NCI-H2196 (cell line): ENCODE results near the gene SLC4A1.

Source experiments
- DNase-seq: peaks from one replicate; lab custom pipeline; 2025; ENCODE audit not compliant: unreplicated experiment; lab: John Stamatoyannopoulos, UW

SLC4A1 gene

DNA sequence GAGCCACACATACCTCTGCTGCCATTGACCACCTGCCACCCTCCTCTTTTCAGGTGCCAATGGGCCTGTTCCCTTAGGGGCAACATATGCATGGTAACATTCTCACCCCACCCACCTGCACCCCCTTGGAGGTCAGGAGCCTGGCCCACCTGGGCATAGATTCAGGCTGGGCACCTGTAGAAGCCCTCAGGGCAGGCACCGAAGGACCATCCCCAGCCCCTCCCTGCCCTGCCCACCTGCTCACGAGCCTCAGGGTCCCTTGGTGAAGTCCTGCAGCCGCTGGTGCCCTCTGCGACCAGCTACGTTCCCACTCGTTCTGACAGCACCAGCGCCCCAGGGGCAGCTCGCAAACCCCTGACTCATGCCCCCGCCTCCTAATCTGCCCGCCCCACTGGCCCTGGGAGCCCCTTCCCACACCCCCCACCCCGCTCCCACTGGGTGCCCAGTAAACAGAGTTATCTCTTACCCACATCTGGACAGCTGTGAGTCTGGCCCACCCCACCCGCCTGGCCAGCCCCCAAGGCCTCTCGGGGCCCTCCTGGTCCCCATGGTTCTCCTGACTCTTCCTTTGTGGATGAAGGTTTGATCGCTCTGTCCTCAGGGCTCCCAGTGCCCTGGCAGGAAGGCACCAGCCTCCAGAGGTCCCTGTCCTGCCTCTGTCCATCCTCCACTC is at the start of gene SLC4A1:
Gene SLC4A1 (minus strand): TSS at position 318 of the 673 bp plus-strand sequence. CDS start 5,269 bp downstream, outside the sequence.
- DNase-seq: no peak

DNA sequence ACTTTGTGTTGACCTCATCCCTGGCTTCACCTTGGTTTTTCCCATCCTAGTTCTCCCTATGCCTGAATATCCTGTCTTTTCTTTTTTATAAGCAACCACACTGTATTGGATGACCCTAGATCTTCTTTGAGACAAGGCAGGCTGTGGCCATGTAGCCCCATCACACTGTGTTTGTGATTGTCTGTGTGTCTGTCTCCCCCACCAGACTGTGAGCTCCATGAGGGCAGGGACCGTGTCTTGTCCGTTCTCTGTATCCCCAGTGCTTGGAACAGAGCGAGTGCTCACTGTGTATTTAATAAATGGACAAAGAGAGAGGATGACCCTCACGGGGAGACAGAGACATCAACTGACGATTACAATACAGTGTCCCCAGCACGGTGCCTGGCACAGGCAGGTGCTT is 49.6 kb upstream of the SLC4A1 start:
- DNase-seq: no peak

DNA sequence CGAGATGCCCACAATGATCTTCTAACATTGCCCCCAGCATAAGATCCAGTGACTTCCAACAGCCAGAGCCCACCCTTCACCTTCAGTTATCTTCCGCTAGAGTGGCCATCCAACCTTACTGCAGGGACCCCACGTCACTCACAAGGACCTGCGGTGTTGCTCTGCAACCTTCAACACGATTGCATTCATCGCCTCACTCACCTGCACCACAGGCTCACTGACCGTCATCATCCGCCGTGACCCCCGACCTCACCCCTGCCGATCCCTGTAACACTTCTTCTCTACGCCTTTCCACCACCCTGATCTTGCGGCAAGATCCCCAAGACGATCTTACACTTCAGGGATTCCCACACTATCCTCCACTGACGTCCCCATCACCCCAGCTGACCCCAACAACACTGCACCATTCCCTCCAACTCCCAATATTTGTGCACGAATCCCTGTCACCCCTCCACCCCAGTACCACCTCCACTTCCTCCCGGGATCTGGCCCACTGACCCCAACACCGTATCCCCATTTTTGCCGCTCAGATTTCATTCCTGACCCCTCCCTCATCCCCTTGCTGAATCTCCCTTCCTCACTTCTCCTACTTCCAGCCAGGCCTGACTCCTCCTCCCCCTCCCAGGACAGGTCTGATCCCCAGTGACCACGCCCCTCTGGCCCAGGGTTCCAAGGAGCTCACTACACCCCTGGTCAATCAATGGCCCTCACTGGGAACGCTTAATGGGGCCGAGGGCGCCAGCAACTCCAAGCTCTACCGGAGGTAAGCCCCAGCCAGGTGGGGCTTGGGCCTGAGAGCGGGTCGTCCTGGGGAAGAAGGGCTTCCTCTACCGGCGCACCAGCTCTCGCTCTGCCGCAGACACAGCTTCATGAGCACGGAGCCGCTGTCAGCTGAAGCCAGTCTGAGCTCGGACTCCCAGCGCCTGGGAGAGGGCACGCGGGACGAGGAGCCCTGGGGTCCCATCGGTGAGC is 48.1 kb upstream of the SLC4A1 start:
- no peak for DNase-seq

DNA sequence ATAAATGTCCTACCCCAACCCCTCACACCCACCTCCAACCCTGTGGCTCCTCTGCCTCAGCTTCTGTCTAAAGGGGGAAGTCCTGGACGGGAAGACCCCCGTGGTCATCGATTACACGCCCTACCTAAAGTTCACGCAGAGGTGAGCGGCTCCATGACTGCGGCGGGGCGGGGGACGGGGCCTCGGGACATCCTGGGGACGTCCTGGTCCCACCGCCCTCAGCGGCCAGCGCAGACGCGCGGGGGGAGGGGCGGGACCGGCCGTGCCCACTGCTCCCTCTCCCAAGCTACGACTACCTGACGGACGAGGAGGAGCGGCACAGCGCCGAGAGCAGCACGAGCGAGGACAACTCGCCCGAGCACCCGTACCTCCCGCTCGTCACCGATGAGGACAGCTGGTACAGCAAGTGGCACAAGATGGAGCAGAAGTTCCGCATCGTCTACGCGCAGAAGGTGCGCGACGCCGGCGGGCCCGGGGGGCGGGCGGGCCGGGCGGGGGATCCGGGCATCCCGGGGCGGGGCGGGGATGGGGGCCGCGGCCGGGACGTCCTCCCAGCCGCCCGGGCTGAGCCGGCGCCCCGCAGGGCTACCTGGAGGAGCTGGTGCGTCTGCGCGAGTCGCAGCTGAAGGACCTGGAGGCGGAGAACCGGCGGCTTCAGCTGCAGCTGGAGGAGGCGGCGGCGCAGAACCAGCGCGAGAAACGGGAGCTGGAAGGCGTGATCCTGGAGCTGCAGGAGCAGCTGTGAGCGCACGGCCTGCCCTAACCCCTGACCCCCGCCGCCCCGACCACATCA is 47.1 kb upstream of the SLC4A1 start:
- peak; percentile 77 for DNase-seq

DNA sequence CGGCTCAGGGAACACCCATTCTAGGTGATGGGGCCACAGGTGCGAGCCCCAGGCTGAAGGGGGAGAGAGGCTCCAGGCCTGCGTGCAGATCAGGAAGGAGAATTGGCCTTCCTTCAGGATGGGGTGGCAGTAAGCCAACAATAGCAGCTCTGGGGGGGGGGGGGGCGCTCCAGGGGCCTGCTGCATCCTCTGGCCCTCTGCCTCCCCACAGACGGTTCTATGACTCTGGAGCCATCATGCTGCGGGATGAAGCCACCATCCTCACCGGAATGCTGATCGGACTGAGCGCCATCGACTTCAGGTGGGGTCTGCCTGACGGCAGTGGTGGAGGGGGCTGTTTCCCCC is 46.6 kb upstream of the SLC4A1 start:
- DNase-seq: peak; percentile 8

DNA sequence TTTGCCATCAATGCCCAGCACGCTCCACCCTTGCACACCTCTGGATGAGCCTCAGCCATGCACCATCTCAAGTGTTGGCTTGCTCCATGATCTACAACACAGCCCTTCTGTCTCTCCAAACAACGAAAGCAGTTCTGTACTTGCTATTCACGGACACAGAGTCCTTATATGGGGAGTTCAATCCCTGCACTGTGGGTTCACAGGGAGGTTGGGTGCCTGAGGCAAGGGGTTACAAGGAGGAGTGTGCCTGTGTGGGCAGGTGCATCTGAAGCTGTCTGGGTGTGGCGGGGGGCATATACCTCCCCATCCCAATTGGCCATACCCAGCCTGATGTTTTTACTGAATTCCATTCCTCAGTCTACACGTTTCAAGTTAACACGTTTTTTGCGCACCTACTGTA is 46.1 kb upstream of the SLC4A1 start:
- no peak for DNase-seq

DNA sequence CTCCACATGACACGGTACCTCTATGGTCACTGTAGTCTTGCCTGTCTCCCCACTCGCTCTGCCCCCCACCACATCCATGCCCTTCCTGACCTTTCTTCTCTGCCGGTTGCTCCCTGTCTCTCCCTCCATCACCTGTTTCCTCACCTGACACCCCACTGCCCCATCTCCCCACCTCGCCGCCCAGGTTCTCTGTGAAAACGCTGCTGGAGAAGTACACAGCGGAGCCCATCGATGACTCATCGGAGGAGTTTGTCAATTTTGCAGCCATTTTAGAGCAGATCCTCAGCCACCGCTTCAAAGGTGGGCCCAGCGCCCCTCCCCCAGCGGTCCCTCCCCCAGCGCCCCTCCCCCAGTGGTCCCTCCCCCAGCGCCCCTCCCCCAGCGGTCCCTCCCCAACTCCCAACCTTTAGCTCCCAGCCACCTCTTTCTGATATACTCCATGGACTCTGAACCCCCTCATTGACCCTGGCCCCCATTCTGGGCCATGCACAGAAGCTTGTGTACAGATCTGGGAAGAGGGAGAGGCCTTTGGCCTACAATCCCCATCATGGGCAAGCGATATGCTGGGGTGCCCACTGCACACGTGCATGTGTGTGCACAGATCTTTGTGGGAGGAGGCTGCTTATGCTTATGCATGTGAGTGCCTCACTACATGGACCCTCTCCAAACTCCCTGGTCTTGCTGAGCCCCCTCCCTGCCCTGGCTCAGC is 44.6 kb upstream of the SLC4A1 start:
- DNase-seq: no peak

DNA sequence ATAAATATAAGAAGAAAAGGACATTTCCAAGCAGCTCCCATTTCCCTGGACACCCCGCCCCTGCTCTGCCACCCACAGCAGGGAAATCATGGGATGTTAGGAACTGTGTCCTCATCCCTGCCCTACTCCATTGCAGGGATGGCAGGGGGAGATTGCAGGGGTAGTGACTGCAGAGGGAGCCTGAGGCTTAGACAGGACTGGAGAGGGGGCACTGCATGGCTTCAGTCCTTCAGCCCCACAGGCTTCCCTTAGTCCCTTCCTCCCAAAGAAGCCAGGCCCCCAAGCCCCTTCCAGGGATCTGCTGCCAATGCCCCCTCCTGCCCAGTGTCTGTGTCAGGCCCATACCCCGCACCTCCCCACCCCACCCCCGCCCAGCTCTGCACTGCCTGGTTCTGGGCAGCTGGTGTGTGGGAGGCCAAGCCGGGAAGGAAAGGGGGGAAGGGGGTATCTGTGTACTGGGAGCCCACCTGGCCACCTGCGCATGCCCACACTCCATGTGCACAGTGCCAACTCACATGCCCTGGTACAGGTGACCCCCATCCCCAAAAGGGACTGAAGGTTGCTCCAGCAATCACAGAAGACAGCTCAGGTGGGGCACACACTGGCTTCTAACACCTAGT is 43.7 kb upstream of the SLC4A1 start:
- no peak for DNase-seq

DNA sequence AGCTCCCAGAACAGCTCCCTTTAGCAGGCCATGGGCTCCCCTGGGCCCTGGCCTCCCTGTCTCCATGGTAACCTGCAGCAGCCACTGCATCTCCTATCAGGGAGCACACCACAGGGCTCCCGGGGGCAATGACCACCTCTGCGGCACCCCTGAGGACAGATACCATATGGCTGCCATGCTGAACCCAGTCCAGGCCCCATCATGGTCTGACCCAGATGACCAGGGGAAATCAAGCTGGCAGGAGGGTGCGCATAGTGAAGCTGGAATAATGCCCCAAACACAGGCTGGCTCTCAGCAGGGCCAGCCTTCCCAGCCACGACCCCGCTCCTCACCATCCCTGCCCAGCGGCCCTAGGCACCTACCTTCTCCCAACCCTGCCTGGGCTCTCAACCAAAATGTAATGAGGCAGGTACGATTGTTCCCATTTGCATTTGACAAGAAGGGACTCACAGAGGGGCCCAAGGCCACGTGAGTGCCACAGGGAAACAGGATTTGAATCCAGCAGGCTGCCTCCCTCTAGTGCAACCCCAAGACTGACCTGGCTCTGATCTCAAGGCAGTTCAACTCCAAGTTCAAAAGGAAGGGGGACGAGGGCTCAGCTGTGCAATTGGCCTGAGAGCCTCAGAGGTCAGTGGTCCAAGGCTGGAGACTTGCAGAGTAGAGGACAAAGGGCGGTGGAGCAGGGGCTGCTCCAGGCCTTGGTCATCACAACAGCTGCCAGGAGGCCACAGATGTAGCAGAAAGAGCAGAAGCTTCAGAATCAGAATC is 42.9 kb upstream of the SLC4A1 start:
- no peak for DNase-seq

DNA sequence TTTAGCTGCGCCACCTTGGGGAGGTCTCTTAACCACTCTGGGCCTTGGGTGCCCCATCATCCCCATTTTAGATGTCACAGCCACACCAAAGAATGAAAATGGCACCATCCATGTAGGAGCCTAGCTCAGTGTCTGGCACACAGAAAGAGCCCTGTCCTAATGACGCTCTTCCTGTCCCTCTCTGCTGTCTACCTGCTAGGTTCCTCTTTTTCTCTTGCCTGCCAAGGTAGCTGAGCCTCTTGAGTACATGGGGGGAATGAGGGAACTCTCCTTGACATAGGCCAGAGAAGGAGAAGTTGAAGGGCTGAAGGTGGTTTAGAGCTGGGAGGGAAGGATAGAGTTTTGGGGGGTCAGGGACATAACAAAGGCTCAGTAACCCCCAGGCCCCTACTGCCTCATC is 42.3 kb upstream of the SLC4A1 start:
- DNase-seq: no peak

DNA sequence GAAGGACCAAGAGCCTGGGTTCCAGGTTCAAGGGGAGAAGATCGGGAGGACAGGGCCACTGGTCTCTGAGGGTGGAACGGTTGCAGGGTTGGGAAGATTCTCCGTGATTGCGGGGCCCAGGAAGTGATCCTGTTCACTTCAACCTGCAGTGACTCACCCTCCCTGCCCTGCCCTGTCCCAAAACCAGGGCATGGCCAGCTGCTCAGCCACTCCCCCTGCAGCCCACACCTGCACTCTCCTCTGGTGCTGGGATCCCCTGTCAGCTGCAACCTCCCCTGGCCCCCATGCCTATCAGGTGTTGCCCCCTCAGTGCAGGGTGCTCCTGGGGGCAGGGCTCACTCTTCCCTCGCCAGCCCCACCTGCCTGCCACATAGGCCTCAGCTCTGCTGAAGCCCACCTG is 41.5 kb upstream of the SLC4A1 start:
- DNase-seq: no peak

DNA sequence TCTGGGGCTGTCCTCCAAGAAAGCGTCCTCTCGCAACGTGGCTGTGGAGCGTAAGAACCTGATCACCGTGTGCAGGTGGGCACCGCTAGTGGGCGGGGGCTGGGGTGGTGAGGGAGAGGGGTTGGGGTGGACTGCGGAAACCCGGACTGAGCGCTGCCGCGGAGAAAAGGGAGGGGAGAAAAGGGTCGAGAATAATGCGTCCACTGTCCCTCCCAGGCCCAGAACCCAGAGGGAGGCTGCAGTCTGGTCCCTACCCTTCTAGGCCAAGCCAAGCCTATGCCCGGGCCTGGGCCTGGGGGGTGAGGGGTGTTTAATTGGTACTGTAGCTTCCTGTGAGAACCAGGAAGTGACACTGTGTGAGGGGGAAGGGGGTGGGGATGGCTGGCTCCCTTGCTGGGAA is 40.9 kb upstream of the SLC4A1 start:
- peak; percentile 26 for DNase-seq

DNA sequence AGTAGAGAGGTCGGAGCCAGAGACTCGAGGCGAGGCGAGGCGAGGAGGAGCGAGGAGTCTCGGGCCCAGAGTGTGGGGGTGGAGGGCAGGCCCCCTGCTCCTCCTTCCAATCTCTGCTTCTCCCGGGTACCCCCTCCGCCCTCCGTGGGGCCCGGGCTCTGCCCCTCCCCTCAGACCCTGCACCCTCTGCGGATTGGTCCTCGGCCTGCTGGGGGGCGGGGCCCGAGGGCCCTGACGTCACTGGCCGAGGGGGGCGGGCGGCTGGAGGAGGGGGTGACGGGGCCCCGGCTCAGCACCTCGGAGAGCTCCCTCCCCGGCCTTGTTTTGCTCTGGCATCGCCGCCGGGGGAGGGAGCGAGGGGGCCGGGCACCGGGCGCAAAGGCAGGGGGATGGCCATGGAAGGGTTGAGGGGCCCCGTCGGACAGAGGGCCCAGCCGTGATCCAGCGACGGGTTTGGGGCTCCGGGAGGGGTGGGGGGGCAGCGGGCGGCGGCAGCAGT is 40.4 kb upstream of the SLC4A1 start, which contains the start of gene RUNDC3A:
Gene RUNDC3A (plus strand): TSS at position 282 of the 499 bp plus-strand sequence. CDS start 232 bp downstream, outside the sequence.
- peak; percentile 85 for DNase-seq

DNA sequence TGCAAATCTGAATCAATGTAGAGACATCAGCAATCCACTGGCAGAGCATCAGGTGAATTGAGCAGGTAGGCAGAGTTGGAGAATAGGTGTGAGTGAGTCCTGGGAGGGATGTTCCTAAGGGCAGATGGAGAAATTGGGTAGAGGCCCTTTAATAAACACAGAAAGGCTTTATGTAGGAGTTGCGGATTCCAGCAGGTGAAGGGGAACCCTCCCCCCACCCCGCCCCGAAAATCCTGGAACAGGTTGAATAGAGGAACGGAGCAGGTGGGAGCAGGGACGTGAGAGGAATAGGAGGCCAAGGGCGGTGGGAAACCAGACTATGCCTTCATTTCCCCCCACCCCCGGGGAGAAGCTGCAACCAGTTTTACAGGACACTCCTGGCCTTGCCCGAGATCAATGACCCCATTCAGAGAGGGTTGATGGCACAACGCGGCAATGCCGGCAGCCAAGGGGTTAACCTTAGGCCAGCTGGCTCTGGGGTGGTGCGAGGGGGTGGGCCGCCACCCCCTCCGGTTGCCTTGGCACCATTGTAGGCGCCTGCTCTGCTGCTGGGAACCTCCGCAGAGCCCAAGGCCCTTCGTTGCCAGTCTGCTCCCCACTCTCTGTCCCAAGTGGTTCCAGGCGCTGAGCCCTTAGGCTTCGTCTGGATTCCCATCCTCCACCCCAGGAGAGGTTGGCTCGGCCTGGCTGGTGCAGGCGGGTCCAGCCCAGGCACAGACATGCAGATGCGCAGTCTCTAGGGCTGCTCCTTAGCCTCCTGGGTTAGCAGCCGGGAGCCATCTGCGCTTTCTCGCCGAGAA is 39.7 kb upstream of the SLC4A1 start:
- DNase-seq: peak; percentile 87

DNA sequence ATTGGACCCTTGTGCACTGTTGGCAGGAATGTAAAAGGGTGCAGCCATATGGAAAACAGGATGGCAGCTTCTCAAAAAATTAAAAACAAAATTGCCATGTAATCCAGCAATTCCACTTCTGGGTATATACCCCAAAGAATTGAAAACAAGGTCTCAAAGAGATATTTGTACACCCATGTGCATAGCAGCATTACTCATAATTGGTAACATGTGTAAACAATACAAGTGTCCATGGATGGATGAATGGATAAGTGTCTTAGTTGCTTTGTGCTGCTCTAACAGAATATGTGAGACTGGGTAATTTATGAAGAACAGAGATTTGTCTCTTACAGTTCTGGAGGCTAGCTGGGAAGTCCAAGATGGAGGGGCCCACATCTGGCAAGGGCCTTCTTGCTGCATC is 36.7 kb upstream of the SLC4A1 start:
- DNase-seq: no peak

DNA sequence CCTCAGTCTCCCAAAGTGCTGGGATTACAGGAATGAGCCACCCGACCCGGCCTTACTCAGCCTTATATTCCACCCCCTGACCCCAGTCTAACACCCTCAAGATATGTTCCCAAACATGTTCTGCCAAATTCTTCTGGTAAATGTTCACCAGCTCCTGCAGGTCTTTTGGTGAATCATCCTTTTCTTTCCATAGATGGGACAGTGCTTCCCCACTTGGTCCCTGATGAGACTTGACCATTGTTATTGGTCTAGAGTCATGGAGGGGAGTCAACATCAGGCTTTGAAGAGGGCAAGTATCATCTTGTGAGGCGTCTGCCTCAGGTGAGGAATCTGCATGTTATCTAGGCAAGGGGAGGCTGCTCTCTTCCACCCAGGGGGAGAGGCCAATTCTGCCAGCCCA is 30.0 kb upstream of the SLC4A1 start:
- no peak for DNase-seq

DNA sequence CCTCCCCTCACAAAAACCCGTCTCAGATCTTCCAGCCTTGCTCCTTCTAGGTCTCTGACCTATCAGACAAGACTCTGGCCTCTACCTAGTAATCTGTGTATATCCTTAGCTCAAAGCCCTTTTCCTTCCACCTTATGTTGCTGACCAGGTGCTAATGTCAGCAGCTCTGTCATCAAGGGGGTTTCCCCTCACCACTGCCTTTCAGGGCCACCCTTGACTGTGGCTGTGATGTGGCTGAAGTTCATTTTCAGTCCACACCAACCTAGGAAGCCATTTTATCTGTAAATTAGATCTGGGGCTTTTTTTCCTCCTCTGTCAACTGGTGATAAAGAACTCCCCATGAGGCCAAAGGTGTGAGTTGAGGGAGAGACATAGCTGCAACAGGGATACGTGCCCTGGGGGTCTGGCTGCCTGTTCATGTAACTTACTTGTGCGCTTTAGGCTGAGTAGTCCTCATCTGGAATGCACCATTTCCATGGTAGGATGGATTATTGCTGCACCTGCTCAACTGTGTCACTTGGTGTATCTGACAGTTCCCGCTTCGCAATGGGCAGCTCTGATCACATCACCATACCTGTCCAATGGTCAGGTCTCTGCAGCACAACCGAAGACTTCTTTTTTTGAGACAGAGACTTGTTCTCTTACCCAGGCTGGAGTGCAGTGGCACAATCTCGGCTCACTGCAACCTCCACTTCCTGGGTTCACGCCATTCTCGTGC is 25.7 kb upstream of the SLC4A1 start:
- no peak for DNase-seq

DNA sequence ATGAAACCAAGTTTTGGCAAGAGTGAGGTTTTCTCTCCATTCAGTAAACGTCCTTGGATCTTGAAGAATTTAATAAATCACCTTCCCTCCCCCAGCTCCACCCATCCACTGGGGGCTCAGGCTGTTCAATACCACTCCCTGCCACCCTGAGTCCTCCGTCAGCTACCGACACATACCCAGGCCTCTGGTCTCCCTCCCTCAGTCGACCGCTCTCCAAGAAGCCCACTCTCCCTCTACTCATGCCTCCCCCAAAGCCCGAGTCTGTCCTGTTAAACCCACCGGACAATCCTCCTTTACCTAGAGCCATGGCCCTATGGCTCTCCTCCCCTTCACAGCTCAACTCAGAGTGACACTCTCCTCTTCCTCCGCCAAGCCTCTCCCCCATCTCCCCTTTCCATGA is 19.7 kb upstream of the SLC4A1 start:
- DNase-seq: no peak
